ENCODE results near the gene G3BP2. TPM values are rescaled to one million over a fixed set of nuclear protein-coding genes. Genes with fewer than 3 reads are reported as not detected.
"Not testable (repeated sequence)": the region's sequence is repeated elsewhere in the genome, so short reads cannot be mapped to it uniquely, and the experiment has no call there.

The G3BP2 gene
- total RNA-seq, 1 donor from 2014 or later, result 161 TPM

DNA sequence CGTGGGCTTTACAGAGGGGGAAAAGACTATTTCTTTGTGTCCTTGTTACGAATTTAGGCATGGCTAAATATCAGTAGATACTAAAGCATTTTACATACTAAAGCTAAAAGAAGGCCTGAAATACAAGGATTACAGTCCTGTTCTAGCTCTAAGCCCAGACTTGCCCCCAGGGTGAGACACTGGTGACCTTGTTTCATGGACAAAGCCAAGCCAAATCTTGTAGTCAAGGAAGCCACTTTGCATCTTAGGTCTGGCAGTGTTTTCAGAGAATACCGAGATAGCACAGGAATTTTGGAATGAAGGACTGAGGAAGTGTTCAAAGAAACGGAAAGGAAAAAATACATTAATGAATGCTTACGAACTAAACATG is 733 bp upstream of the G3BP2 start:
- no peaks in the 10 kb centered on the region for H3K27me3 Mint-ChIP-seq (ENCODE audit: low read depth)
- no peaks in the 10 kb centered on the region for H3K9me3 Mint-ChIP-seq (ENCODE audit: low read depth)
- H3K27ac Mint-ChIP-seq (ENCODE audit: unreplicated experiment), result peak overlapping the region; percentile 97
- no peak for DNase-seq (ENCODE audit: low spot score)
- H3K4me3 Mint-ChIP-seq (ENCODE audit: unreplicated experiment), result peak overlapping the region; percentile 96
- H3K36me3 Mint-ChIP-seq (ENCODE audit: low read depth), result no peaks in the 10 kb centered on the region
- peaks cover 35% of the 10 kb centered on the region for H3K4me1 Mint-ChIP-seq (ENCODE audit: low read depth)
- TF ChIP-seq, protein P1, sequence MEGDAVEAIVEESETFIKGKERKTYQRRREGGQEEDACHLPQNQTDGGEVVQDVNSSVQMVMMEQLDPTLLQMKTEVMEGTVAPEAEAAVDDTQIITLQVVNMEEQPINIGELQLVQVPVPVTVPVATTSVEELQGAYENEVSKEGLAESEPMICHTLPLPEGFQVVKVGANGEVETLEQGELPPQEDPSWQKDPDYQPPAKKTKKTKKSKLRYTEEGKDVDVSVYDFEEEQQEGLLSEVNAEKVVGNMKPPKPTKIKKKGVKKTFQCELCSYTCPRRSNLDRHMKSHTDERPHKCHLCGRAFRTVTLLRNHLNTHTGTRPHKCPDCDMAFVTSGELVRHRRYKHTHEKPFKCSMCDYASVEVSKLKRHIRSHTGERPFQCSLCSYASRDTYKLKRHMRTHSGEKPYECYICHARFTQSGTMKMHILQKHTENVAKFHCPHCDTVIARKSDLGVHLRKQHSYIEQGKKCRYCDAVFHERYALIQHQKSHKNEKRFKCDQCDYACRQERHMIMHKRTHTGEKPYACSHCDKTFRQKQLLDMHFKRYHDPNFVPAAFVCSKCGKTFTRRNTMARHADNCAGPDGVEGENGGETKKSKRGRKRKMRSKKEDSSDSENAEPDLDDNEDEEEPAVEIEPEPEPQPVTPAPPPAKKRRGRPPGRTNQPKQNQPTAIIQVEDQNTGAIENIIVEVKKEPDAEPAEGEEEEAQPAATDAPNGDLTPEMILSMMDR (IDR thresholded peaks at IDR 0.05), result no peak

DNA sequence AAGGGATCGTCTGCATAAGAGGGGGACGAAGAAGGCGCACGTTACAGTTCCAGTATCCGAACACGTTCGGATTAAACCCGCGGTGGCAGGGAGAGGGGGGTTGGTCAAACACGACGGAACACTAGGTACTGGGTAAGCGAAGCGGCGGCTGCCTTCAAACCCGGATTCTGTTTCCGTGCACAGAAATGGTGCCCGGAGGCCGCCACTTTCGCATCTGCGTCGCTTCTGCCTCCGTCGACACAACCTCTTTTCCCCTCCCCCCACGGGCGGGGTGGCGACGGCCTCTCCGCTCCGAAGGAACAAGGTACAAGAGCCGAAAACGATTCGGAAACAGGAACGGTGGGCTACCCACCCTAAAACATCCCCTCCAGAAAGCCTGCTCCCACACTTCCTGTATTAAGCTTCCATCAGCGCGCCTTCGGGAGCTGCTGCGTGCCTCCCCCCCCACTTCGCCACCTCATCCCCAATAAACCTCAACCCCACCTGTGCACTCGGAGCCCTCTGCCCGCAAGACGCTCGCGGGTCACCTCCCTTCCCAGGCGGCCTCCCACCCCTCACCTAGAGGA is 667 bp downstream of the G3BP2 start:
- TF ChIP-seq, protein P1 (IDR thresholded peaks at IDR 0.05), result peak; percentile 10
- H3K36me3 Mint-ChIP-seq (ENCODE audit: low read depth), result no peaks in the 10 kb centered on the region
- H3K4me3 Mint-ChIP-seq (ENCODE audit: unreplicated experiment), result peak overlapping the region; percentile 96
- peaks cover 48% of the 10 kb centered on the region for H3K4me1 Mint-ChIP-seq (ENCODE audit: low read depth)
- H3K27me3 Mint-ChIP-seq (ENCODE audit: low read depth), result no peaks in the 10 kb centered on the region
- H3K27ac Mint-ChIP-seq (ENCODE audit: unreplicated experiment), result peak overlapping the region; percentile 97
- H3K9me3 Mint-ChIP-seq (ENCODE audit: low read depth), result no peaks in the 10 kb centered on the region
- no peak for DNase-seq (ENCODE audit: low spot score)

DNA sequence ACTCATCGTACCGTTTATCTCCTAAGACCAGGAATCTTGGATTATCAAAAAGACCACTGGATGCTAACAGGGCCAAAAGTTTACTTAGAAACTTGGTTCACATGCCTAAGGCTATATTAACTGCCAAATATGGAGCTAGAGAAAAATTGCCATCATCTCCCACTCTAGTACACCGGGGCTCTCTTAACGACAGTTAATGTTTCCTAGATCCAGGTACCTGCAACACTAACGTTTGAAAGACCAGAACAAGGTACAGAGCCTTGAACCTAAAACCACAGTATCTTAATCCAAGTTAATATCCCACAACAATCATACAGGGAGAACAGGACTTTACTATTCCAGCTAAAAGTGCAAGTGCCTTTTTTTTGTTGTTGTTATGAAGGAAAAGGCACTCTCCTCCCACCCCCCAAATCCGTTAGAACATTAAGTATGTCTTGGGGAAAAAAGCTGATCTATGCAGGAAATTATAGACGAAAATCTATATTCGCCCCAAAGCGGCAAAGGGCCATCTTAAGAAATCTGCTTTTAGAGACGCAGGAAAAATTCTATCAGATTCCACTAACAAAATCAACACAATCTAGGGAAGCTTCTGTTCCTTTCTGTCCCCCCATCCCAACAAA is 1.3 kb downstream of the G3BP2 start:
- Mint-ChIP-seq H3K4me3 (ENCODE audit: unreplicated experiment) (peak overlapping the region; percentile 96), H3K27me3 (ENCODE audit: low read depth) (no peaks in the 10 kb centered on the region), H3K36me3 (ENCODE audit: low read depth) (no peaks in the 10 kb centered on the region), H3K4me1 (ENCODE audit: low read depth) (peaks cover 53% of the 10 kb centered on the region), H3K27ac (ENCODE audit: unreplicated experiment) (peak overlapping the region; percentile 97), H3K9me3 (ENCODE audit: low read depth) (no peaks in the 10 kb centered on the region)
- no peak for DNase-seq (ENCODE audit: low spot score)
- TF ChIP-seq, protein P1 (IDR thresholded peaks at IDR 0.05), result no peak

DNA sequence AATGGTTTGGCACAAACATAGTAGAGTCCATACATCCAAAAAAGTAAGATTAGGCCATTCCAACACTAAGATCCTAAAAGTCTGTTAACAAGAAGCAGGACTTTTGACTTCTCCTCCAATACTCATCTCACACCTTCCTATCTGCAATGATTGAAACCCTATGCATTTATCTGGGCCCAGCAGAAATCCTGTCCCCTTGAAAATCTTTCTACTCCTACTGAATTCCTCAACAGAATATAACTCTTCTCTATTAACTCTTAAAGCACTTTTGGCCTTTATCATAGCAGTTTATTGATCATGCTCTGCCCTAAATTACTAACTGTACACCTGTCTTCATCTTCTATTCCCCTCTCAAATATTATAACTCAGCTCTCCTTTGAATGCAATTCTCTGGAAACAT is 4.6 kb downstream of the G3BP2 start:
- peaks cover 65% of the 10 kb centered on the region for H3K4me1 Mint-ChIP-seq (ENCODE audit: low read depth)
- no peak overlapping the region for H3K27ac Mint-ChIP-seq (ENCODE audit: unreplicated experiment)
- no peak overlapping the region for H3K4me3 Mint-ChIP-seq (ENCODE audit: unreplicated experiment)
- no peaks in the 10 kb centered on the region for H3K36me3 Mint-ChIP-seq (ENCODE audit: low read depth)
- TF ChIP-seq, protein P1 (IDR thresholded peaks at IDR 0.05), result no peak
- no peak for DNase-seq (ENCODE audit: low spot score)
- H3K27me3 Mint-ChIP-seq (ENCODE audit: low read depth), result no peaks in the 10 kb centered on the region
- no peaks in the 10 kb centered on the region for H3K9me3 Mint-ChIP-seq (ENCODE audit: low read depth)

DNA sequence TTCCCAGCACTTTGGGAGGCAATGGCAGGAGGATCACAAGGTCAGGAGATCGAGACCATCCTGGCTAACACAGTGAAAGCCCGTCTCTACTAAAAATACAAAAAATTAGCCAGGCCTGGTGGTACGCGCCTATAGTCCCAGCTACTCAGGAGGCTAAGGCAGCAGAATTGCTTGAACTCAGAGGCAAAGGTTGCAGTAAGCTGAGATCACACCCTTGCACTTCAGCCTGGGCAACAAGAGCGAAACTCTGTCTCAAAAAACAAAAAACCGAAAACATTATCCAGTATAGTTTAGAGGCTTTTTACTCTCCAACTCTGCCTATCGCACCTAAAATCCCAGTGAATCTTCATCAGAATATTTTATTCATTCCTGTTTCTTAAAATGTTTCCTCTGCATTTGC is 5.6 kb downstream of the G3BP2 start:
- Mint-ChIP-seq H3K4me1 (ENCODE audit: low read depth) (peaks cover 68% of the 10 kb centered on the region), H3K27ac (ENCODE audit: unreplicated experiment) (peak overlapping the region; percentile 58)
- not testable (repeated sequence) for H3K4me3 Mint-ChIP-seq (ENCODE audit: unreplicated experiment); DNase-seq (ENCODE audit: low spot score); H3K9me3 Mint-ChIP-seq (ENCODE audit: low read depth); H3K36me3 Mint-ChIP-seq (ENCODE audit: low read depth); H3K27me3 Mint-ChIP-seq (ENCODE audit: low read depth)

DNA sequence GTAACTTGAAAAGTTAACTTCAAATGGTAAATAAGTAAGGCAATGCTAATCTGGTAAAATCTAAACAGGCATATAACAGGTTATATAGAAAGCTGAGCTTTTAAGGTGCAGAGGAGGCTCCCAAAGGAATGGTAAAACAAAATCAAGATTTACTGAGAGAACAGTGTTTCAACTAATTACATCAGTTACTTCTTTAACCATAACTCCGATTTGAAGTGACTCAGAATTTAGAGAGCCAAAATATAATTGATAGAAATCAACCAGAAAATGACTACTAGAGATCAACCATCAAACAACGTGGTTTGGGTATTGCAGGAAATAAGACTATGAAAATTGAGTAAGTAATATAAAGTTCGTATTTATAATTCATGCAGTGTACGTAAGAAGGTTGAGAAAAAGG is 6.9 kb downstream of the G3BP2 start:
- H3K4me3 Mint-ChIP-seq (ENCODE audit: unreplicated experiment), result no peak overlapping the region
- H3K4me1 Mint-ChIP-seq (ENCODE audit: low read depth), result peaks cover 63% of the 10 kb centered on the region
- TF ChIP-seq, protein P1 (IDR thresholded peaks at IDR 0.05), result no peak

DNA sequence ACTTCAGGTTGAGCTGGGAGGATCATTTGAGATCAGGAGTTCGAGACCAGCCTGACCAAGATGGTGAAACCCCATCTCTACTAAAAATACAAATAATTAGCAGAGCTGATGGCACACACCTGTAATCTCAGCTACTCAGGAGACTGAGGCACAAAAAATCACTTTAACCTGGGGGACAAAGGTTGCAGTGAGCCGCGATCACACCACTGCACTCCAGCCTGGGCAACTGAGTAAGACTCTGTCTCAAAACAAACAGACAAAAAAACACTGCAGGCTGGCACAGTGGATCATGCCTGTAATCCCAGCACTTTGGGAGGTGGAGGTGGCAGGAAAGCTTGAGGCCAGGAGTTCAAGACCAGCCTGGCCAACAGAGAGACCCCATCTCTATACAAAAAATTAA is 8.6 kb downstream of the G3BP2 start:
- H3K4me3 Mint-ChIP-seq (ENCODE audit: unreplicated experiment); H3K27me3 Mint-ChIP-seq (ENCODE audit: low read depth); H3K9me3 Mint-ChIP-seq (ENCODE audit: low read depth); DNase-seq (ENCODE audit: low spot score); H3K36me3 Mint-ChIP-seq (ENCODE audit: low read depth): not testable (repeated sequence)
- H3K27ac Mint-ChIP-seq (ENCODE audit: unreplicated experiment), result peak overlapping the region; percentile 12
- peaks cover 58% of the 10 kb centered on the region for H3K4me1 Mint-ChIP-seq (ENCODE audit: low read depth)

More for the DNA sequence above, 6.9 kb downstream of the G3BP2 start:
- H3K36me3 Mint-ChIP-seq (ENCODE audit: low read depth), result peaks cover 1% of the 10 kb centered on the region
- no peak for DNase-seq (ENCODE audit: low spot score)
- peak overlapping the region; percentile 78 for H3K27ac Mint-ChIP-seq (ENCODE audit: unreplicated experiment)
- H3K27me3 Mint-ChIP-seq (ENCODE audit: low read depth), result no peaks in the 10 kb centered on the region
- H3K9me3 Mint-ChIP-seq (ENCODE audit: low read depth), result no peaks in the 10 kb centered on the region
